Transverse colon (tissue), 4 donors: ENCODE measurements around the gene BUB3. TPM values are rescaled to one million over a fixed set of nuclear protein-coding genes. Genes with fewer than 3 reads are reported as not detected.

Experiments
- DNase-seq: peaks from one replicate; pipeline ENCODE4 v3.0.0-alpha.2; 2019
- H3K27ac ChIP-seq, 4 donors: fragments of 200-600 bp; sonication (generic); 2 replicates each; pipeline ENCODE4 v1.5.1; 2016 to 2018; ENCODE audit warnings: inconsistent platforms in 4 of 4
- H3K27me3 ChIP-seq: fragments of 200-600 bp; sonication (generic); 2 replicates; pipeline ENCODE4 v1.5.1; 2017; ENCODE audit warnings: inconsistent platforms
- H3K36me3 ChIP-seq, 4 donors: fragments of 200-600 bp; sonication (generic); 2 replicates each; pipeline ENCODE4 v1.5.1; 2017 to 2019; ENCODE audit warnings: inconsistent platforms in 4 of 4
- H3K4me1 ChIP-seq, 4 donors: fragments of 200-600 bp; sonication (generic); 2 replicates each; pipeline ENCODE4 v1.5.1; 2017 to 2020; ENCODE audit warnings: inconsistent platforms in 4 of 4
- H3K4me3 ChIP-seq, 4 donors: fragments of 200-600 bp; sonication (generic); 1 replicate in 1 of 4; 2 replicates in 3 of 4; pipeline versions ENCODE4 v1.5.1 to v1.6.1; 2017 to 2019; ENCODE audit warnings: inconsistent platforms in 4 of 4
- H3K9me3 ChIP-seq, 2 donors: fragments of 200-600 bp; sonication (generic); 2 replicates each; pipeline ENCODE4 v1.5.1; 2017 to 2019; ENCODE audit warnings: inconsistent platforms in 2 of 2
- EP300 ChIP-seq: sonication (generic); formaldehyde crosslinking; IDR thresholded peaks from one replicate; pipeline ENCODE4 v1.6.1; 2017; ENCODE audit warnings: antibody characterized with exemption, low read depth
- POLR2A ChIP-seq: fragments of 450-650 bp; IDR thresholded peaks from one replicate; pipeline ENCODE4 v1.6.1; 2016; ENCODE audit warnings: antibody characterized with exemption, mild to moderate bottlenecking, moderate library complexity
- POLR2AphosphoS5 ChIP-seq, 3 donors: sonication (generic); formaldehyde crosslinking; IDR thresholded peaks; one replicate each; pipeline ENCODE4 v1.6.1; 2016; ENCODE audit warnings: antibody characterized with exemption in 3 of 3
- WGBS, 2 donors: methylation state at CpG; one replicate each; pipeline ENCODE4 v1.1.5; 2018; ENCODE audit warnings: low coverage in 1 of 2; 5-methylcytosine and 5-hydroxymethylcytosine counted together
- in situ Hi-C, 4 donors: fragments of 200-750 bp; cut with MboI; loops; one replicate each; pipeline versions ENCODE4 v1.15.0 to v1.15.1; 2017; ENCODE audit warnings: low sequenced_read_pairs in 3 of 4, low pct_ligation_motif_present in 1 of 4, low pct_unique_long_range_greater_than_20kb in 1 of 4
- intact Hi-C: fragments of 100-400 bp; cut with DNase I; formaldehyde crosslinking; loops from one replicate; pipeline ENCODE4 v1.15.1; 2023; ENCODE audit warnings: low total_unique reads
- total RNA-seq, 4 donors: library from RNA; depleted of rRNA; stranded (reverse); fragments of >200 nt; gene quantifications; one replicate each; pipeline ENCODE4 v1.1.0, GENCODE V29; 2016
- TF ChIP-seq, protein P1 (sequence below), 5 experiments: fragments of 200-600 bp in 3 of 5; fragments of 450-650 bp in 2 of 5; sonication (generic) in 3 of 5; IDR thresholded peaks; 1 replicate in 2 of 5; 2 replicates in 3 of 5; pipeline ENCODE4 v1.5.1; 2016 to 2017; ENCODE audit warnings: antibody characterized with exemption in 5 of 5, inconsistent platforms in 3 of 5, mild to moderate bottlenecking in 2 of 5, moderate library complexity in 1 of 5

Gene BUB3
- total RNA-seq, 4 donors from 2014 or later = 22.1 to 91.1 (median 54.9) TPM

DNA sequence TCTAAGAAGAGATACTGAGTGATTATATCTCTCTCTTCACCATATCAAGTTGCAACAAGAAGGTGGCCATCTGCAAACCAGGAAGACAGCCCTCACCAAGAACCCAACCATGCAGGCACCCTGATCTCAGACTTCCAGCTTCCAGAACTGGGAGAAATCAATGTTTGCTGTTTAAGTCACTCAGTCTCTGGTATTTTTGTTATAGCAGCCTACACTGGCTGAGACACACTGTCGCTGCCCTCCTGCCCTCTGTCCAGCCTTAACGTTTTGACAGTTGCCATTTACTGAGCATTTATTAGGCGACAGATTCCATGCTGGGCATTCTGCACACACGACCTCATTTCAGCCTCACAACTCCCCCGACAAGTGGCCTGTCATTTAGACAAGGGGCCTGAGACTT, 28.0 kb upstream of the BUB3 start:
- TF ChIP-seq POLR2A = no peak
- TF ChIP-seq, protein P1, sequence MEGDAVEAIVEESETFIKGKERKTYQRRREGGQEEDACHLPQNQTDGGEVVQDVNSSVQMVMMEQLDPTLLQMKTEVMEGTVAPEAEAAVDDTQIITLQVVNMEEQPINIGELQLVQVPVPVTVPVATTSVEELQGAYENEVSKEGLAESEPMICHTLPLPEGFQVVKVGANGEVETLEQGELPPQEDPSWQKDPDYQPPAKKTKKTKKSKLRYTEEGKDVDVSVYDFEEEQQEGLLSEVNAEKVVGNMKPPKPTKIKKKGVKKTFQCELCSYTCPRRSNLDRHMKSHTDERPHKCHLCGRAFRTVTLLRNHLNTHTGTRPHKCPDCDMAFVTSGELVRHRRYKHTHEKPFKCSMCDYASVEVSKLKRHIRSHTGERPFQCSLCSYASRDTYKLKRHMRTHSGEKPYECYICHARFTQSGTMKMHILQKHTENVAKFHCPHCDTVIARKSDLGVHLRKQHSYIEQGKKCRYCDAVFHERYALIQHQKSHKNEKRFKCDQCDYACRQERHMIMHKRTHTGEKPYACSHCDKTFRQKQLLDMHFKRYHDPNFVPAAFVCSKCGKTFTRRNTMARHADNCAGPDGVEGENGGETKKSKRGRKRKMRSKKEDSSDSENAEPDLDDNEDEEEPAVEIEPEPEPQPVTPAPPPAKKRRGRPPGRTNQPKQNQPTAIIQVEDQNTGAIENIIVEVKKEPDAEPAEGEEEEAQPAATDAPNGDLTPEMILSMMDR (IDR thresholded peaks at IDR 0.05) = no peak
- in situ Hi-C loops (loop anchor here (10.0 to 25.0 kb wide), 2 partner anchors 436 to 439 kb away; no protein-coding TSS in a partner anchor), intact Hi-C loops (no loop called here)
- H3K4me3 ChIP-seq = no peak overlapping the region
- H3K27me3 ChIP-seq = peaks cover 68% of the 10 kb centered on the region
- no peaks in the 10 kb centered on the region for H3K9me3 ChIP-seq
- H3K36me3 ChIP-seq = no peaks in the 10 kb centered on the region
- WGBS, 2 donors = 73% methylated on average over 5 of the region's 5 CpGs; no CpG with 5 or more reads in 1 of the 2 donors
- H3K4me1 ChIP-seq = no peaks in the 10 kb centered on the region
- no peak overlapping the region for H3K27ac ChIP-seq
- DNase-seq = no peak

DNA sequence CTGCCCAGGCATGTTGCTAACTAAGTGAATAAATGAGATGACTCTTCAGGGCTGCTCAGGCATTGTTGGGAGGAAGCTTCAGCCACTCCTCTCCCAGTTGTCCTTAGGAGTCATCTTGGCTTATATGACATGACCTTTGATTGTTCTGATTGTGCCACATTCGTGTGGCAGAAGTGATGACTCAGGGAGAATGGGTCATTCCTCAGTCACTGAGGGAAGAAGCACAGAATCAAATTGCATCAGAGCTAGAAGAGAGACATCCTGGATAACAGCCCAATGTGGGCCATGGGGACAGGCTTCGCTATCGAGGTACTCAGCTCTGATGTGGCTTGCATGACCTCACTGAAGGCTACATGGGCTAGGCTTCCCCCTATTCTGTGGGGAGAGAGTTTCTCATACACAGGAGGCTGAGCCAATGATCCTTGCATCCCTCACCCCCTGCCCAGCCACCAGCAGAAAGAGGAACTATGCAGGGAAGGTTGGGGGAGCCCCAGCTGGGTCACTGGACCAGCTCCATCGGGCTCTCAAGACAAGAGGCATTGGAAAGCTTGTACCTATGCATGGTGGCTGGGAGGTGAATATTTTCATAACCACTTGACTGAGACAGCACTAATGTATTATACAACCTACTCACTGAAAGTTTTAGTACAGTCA, 24.5 kb upstream of the BUB3 start:
- 78% methylated on average over 4 of the region's 4 CpGs; no CpG with 5 or more reads in 1 of the 2 donors for WGBS, 2 donors
- intact Hi-C loops = loop anchor here (5.0 kb wide), 1 partner anchor 428 kb away; no protein-coding TSS in a partner anchor
- TF ChIP-seq EP300 (no peak), POLR2AphosphoS5 (IDR thresholded peaks at IDR 0.05) (no peak), POLR2A (no peak)
- TF ChIP-seq, protein P1 (IDR thresholded peaks at IDR 0.05) = no peak
- Histone ChIP-seq H3K9me3 (no peaks in the 10 kb centered on the region), H3K27me3 (peaks cover 94% of the 10 kb centered on the region), H3K27ac (no peak overlapping the region), H3K36me3 (no peaks in the 10 kb centered on the region), H3K4me1 (peaks cover 2 to 16% (median 10%) of the 10 kb centered on the region in 4 donors), H3K4me3 (no peak overlapping the region)
- DNase-seq = no peak
- in situ Hi-C loops = loop anchor here (10.0 to 25.0 kb wide), 2 partner anchors 433 to 435 kb away; no protein-coding TSS in a partner anchor

DNA sequence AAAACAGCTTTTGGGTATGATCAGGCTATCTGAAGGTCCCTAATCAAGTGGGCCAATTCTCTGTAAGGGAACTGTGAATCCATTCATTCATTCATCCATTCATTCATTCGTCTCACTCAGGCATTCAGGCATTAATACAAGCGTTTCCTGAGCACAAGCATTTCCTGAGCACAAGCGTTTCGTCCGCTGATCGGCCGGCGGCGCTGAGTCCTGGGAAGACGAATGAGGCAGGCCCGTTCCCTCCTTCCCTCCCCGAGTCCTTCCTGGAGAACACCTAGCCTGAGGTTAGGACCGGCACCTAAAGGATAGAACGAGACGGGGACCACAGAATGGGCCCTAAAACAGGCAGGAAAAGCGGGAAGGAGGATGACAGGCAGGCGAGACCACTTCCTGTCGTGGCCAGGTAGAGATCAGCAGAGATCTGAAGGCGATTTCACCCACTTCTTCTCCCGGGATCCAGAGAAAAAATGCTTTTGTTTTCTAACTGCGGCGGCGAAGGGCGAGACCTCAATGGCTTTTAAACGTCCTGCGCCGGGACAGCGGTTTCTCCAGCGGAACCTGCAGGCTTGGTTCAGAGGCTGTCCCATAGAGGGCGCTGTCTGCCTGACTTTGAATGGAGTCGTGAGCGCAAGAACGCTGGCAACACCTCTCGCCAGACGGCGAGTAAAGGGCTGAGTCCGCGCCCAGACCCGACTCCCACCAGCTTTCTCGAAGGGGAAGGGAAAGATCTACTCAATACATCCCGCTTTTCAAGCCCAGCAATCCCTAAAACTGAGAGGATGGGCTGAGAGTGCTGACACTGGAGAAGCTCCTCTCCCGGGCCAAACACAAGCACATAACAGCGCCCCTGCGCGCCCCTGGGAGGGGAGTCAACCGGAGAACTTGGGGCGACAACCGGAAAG, 21.4 kb upstream of the BUB3 start:
- Histone ChIP-seq H3K4me1 (peaks cover 22 to 47% (median 40%) of the 10 kb centered on the region in 4 donors), H3K4me3 (peak overlapping the region in 1 of 4 donors; percentile 30), H3K27me3 (peaks cover 100% of the 10 kb centered on the region), H3K9me3 (no peaks in the 10 kb centered on the region), H3K36me3 (no peaks in the 10 kb centered on the region), H3K27ac (no peak overlapping the region)
- WGBS, 2 donors = 6% methylated on average over 45 of the region's 48 CpGs; no CpG with 5 or more reads in 1 of the 2 donors
- intact Hi-C loops (loop anchor here (5.0 kb wide), 1 partner anchor 424 kb away; no protein-coding TSS in a partner anchor), in situ Hi-C loops (loop anchor here in 1 of 4 donors (25.0 kb wide), 1 partner anchor 429 kb away; no protein-coding TSS in a partner anchor)
- DNase-seq = peak; percentile 88
- no peak for TF ChIP-seq POLR2A
- TF ChIP-seq, protein P1 (IDR thresholded peaks at IDR 0.05) = peak; percentile 89 to 93 (median 92)
- no peak for TF ChIP-seq EP300
- no peak for TF ChIP-seq POLR2AphosphoS5 (IDR thresholded peaks at IDR 0.05)
